NCI-H226 (cell line): ENCODE measurements around the gene ADAP1.
"Not testable (repeated sequence)": the region's sequence is repeated elsewhere in the genome, so short reads cannot be mapped to it uniquely, and the experiment has no call there.

ENCODE experiments used
- DNase-seq: peaks from one replicate; pipeline ENCODE4 v3.0.0-alpha.2; 2015

ADAP1 gene

DNA sequence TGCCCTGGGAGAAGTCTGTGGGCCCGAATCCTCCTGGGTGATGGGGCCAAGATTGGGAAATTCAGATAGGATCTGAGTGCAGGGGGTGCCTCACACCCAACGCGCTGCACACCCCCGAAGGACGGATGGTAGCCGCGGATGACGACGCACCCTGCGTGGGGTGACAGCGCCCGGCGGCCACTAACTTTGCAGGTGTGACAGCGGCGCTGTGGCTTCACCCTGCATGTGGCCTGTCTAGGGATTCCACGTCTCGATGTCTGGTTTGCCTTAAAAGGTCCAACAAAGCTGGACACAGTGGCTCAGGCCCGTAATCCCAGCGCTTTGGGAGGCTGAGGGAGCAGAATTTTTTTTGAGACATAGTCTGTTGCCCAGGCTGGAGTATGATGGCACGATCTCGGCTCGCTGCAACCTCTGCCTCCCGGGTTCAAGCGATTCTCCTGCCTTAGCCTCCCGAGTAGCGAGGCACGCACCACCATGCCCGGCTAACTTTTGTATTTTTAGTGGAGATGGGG lies 18.6 kb downstream of the ADAP1 start:
- no peak for DNase-seq

DNA sequence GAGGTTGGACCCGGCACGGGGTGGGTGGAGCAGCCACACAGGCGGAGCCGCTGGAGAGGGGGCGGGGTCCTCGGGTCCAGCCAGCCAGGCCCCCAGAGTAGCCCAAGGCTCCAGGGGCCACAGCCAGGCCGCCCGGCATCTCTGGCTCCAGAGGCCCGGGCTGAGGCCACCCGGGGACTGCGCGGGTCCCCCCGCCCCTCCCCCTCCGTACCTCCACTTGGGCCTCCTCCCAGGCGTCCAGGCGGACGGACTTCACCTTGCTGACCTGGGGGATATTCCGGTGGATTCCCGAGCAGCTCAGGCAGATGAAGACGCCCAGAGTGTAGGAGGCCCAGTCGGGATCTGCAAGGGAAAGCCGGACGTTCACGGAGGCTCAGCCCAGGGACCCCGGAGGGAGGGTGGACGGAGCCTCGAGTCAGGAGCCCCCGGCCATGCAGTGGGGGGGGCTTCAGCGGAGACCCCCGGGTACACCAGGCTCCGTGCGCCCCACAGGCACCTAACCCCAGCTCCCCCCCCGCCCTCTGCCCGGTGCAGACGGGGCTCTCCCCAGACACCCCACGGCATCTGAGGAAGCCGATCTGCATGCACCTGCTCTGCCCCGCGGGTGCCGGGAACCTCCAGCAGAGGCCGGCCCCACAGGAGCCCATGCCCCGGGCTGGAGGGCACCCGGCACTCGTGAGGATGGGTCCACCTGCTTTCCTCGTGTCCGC lies 19.2 kb downstream of the ADAP1 start:
- no peak for DNase-seq

DNA sequence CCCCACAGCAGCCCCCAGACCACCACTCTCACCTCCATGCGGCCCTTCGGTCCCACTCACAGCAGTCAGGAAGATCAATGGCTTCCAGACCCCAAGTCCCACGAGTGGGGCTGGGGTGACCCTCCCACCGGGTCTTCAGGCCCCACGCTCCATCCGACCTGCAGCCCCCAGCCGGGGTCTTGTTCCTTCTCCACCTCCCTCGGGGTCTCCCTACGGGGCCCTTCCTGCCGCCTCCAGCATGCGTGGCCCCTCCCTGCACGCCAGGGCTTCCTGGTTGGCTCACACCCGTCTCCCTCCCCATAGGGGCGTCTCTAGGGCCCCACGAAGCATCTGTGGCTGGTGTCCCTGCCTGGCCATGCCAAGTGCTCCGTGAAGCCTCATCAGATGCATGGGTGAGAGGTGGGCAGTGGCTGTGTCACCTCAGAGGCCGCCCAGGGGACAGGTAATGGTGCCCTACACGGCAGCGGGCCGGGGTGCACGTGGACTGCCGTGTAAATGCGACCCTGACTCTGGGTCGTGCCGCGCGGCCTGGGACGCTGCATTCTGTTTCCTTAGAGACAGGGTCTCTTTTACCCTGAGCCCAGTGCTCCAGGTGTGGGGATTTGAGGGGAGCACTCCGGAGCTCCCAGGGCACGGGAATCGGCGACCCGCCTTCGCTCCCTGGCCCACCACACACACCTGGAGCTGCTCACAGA lies 19.9 kb downstream of the ADAP1 start:
- DNase-seq = no peak

DNA sequence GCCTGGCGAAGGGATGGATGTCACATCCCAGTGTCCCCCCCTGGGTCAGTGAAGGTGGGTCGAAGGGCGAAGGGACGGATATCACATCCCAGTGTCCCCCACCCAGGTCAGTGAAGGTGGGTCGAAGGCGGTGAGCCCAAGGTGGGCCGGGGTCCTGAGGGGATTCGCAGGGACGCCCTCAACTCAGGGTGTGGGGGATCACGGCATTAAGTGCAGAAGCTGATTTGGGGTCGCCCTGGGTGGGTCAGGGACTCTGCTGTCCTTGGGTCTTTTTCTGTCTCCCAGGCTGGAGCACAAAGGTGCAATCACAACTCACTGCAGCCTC lies 21.9 kb downstream of the ADAP1 start:
- no peak for DNase-seq

DNA sequence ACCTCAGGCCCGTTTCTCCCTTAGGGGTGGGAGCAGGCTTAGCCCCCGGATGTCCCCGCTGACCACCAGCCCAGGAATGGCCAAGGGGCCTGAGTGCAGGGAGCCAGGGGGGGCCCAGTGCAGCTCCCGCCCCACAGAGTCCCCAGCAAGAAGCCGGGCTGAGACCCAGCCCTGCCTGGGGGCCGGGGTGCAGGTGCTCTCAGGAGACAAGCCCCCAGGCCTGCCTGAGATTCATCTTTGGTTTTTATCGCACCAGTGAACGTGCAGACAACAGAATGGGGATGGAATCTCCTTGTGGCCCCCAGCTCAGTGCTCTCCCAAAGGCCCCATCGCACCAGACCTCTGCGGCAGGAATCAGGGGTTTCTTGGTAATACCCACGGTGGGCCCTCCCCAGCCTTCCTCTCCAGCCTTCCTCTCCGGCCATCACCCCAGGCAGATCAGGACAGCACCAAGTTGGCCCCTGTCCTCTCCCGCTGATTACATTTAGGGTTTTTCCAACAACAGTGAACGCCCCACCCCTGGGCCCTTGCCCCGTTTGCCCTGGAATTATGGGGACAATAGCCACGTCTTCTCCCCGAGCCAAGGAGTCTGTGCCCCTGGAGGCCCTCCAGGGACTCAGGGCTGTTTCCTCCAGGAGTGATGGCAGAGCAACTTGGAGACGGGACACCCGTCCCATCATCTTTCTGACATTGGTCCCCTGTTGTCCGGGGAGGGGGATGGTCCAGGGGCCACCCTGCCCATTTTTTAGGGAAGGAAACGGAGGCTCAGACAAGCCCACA lies 22.4 kb downstream of the ADAP1 start:
- no peak for DNase-seq

DNA sequence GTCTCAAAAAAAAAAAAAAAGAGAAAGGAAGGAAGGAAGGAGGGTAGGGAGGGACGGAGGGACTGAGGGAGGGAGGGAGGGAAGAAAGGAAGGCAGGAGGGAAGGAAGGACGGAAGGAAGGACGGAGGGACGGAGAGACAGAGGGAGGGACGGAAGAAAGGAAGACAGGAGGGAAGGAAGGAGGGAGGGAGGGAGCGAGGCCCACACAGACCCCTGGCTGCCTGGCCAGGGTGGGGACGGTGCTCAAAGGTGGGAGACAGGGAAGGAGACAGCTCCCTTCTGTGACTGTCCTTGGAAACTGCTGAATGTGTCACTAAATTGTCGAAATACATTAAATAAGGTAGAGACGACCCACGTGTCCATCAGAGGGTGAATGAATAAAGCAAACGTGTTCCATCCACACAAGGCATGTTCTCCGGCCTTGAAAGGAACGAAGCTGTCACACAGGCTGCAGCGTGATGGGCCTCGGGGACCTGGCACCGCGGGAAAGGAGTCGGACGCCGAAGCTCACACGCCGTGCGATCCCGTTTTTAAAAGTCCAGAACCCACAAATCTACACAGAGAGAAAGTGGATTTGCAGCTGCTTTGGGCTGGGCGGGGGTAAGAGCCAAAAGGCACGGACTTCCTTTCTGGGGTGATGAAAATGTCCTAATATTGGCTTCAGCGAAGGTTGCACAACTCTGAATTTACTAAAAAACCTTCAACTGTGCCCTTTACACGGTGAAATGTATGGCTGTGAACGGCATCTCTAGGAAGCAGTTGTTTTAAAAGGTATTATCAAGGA lies 23.3 kb downstream of the ADAP1 start:
- DNase-seq = no peak

DNA sequence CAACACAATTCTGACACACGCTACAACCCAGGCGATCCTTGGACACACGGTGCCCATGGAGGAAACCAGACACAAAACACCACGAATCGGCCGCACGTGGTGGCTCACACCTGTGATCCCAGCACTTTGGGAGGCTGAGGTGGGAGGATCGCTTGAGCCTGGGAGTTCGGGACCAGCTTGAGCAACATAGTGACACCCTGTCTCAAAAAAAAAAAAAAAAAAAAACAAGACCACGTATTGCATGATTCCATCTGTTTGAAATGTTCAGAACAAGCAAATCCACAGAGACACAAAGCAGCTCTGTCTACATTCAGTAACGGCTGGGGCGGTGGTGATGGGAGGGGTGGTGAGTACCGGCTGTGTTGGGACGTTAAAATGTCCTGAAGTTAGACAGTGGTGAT lies 25.2 kb downstream of the ADAP1 start:
- DNase-seq = no peak

DNA sequence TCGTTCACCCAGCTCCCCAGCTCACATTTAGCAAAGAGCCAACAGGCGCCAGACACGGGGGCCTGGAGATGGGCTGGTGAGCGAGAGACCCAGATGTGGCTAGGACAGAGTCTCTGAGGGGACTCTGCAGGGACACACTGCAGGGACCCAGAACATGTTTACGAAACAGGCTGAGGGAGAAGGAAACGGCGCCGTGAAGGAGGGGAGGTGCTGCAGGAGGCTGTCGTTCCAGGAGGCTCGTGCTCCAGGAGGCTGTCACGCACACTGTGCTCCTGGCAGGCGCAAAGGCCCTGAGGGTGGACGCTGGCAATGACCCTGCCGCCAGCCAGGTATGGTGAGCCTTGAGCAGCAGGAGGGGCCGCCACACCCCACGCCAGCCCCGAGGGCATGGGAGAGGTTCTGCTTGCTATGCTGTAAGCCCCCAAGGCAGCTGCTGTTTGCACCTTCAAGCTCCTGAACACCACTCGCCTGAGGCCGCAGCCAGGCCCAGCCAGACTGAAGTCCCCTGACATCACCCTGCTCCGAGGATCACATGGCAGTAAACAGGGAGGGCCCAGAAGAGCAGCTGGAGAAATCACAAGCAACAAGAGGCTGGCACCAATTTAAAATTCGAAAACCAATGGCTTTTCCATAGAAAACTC lies 27.3 kb downstream of the ADAP1 start:
- no peak for DNase-seq

DNA sequence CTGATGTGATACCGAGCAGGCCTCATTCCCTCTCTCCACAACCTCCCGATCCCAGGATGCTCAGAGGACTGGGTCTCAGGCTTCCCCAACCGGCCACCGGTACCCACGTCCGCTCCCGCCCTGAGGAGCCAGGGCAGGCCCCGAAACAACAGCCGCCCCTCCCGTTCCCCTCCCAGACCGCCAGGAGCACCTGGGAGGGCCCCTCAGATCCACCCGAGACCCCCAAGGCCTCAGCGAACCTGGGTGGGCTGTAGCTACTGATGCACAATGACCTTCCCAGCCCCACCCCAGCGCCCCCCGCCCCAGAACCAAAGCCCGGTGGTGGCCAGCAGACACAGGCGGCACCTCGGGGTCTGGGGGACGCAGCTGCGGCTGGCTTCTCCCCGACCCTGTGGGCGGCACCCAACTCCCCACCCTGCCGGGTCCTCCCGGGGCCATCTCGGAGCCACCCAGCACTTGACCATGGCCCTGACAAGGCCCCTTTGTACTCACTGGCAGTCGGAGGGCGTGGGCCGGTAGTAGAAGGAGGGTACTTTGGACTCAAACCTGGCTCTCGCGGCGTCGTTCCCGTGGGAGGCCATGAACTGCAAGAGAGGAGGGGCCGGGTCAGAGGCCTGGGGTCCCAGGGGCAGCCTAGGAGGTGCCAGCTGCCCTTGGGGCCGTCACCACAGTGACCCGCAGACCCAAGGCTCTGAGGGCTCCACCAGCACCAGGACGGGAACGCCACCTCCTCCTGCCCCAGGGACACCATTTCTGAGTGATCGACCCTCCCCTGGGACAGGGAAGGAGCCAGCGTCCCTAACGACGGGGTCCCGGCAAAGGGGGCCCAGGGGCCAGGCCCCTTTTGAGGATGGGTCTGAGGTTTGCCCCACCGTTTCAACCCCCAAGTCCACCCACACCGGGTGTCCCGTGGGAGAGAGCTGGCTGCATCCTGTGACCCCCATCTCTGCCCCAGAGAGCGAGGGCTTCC lies 28.1 kb downstream of the ADAP1 start:
- no peak for DNase-seq

DNA sequence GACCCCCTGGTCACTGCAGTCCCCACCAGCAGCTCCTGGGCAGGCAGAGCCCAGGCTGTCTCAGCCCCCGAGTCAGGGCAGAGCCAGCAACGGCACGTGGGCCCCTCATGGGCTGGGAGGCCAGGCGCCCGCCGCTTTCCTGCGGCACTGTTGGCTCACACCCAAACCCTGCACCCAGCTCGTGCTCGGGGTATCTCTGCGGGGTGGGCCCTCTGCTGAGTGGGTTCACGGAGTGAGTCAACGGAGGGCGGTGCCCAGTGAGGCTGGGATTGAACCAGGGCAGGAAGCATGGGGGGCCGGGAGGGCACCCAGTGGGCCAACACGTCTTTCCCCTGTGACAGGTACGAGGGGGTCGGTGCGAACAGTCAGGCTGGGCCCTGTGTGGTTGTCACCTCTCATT lies 28.9 kb downstream of the ADAP1 start:
- peak; percentile 29 for DNase-seq

DNA sequence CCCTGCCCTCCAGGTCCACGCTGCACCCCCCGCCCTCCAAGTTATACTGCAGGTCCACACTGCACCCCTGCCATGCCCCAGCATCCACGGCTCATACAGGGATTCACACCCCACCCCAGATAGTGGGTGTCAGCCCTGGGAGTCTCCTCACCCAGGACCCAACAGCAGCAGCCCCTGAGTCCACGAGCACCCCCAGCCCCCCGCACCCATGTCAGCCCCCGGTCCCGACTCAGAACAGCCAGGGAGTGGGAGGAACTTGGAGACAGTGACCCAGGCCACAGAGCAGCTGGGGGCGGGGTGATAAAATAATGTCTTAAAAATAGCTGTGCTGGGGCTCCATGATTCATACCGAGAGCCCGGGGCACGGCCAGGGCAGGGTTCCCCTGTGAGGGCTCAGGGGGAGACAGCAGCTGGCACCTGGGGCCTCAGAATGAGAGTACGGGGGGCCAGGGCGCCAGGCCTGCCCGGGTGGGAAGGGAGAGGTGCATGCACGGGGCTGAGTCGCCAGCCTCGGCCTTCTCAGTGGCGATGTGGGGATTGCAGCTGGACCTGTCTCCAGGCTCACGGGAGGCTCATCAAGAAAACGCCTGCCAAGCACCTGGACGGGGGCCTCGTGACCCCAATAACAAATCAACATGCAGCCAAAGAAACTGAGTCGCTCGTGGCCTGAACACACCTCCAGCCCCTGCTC lies 29.8 kb downstream of the ADAP1 start:
- peak; percentile 49 for DNase-seq

DNA sequence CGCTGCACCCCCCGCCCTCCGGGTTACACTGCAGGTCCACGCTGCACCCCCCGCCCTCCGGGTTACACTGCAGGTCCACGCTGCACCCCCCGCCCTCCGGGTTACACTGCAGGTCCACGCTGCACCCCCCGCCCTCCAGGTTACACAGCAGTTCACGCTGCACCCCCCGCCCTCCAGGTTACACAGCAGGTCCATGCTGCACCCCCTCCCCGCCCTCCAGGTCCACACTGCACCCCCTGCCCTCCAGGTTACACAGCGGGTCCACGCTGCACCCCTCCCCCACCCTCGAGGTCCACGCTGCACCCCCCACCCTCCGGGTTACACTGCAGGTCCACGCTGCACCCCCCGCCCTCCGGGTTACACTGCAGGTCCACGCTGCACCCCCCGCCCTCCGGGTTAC lies 30.4 kb downstream of the ADAP1 start:
- DNase-seq = not testable (repeated sequence)

DNA sequence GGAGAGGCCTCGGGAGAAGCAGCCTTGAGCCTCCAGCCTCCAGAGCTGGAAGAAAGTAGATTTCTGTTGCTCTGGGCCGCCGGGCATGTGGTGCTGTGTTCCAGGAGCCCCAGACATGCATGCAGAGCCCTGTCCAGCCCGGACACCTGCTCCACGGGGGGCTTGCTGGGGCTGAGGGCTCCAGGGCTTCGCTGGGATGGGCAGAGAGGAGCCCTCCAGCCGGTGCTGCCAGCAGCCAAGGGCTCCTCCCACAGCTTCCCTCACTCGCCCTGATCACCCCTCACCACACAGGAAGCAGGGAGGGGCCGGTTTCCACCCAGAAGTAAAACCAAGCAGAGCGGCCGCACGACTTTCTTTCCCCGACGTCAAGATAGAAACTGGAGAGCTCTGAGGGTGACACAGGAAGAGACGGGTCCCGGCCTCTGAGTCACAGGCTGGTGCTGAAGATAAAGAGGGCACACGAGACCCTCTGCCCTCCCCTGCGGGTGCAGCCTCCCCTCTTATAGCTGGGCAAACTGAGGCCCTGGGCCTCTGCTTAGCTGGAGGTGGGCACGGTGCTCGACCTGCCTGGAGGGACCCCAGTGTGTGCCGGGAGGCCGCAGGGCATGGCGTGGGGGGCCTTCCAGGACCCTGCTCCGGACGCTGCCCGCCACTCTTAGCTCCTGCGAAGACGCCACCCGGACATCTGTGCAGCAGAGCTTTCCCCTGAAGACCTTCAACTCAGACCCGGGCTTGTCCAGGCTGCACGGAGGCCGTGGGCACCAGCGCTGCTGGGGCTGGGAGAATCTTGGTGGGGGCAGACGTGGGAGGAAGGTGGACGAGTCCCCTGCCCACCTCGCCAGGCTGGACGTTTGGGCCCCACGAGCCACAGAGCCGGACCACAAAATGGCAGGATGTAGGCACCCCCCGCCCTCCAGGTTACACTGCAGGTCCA lies 31.1 kb downstream of the ADAP1 start:
- no peak for DNase-seq

DNA sequence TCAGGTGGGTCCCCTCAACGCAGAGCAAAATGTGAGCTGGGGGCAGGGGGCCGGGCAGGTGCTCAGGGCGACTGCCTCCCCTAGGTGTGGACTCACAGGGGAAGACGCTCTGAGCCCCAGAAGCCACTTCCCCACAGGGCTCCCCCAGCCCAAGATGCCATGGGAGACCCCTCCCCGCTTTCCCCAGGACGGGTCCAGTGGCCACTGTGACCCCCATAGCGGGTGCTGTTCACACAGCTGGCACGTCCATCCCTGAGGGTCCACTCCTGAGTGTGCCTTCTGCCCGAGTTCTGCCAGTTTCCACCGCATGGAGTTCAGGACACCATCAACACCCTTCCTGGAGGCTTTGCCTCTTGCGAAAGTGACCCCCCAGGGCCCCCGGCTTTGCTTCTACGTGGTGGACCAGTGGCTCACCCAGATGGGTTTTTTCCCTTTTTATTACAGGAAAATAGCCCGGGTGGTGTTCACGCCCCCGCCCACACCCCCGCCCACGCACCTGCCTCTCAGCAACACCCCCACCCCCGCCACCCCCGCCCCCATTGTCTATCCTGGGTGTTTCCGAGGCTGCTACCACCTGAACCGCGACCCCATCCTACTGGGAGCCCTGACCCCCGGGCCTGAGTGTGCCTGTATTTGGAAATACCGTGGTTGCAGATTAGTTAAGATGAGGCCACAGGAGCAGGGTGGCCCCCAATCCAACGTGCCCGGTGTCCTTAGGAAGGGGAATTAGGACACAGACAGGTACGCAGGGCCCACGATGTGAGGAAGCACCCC lies 32.0 kb downstream of the ADAP1 start:
- DNase-seq = no peak

DNA sequence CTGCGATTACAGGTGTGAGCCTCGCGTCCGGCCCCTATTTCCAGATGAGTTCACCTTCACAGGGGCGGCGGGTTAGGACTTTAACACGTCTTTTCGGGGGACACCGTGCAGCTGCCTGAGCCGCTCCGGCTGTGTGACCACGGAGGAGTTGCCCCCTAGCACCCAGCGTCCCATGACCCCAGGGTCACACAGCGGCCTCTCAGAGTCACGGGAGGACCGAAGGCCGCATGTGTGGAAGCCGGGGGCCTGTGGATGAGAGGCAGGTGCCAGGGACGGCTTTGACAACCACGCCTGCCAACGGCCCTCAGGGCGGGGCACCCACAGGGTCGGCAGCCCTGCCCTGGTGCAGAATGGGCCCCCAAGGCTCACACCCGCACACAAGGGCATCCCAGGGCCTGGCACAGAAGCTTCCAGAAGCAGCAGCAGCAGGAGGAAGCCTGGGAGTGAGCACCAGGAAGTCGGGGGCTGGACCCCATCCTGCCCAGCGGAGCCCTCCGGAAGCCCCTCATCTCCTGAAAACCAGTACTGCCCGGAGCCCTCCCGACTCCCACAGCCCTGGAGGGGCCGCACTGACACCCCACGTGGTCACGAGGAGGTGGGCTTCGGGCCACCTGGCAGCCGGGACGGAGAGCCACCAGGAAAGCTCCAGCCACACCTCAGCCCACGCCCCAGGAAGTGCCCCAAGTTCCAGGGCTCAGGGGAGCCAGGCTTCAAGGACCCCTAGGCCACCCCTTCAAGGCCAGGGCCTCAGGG lies 32.7 kb downstream of the ADAP1 start:
- DNase-seq = no peak

DNA sequence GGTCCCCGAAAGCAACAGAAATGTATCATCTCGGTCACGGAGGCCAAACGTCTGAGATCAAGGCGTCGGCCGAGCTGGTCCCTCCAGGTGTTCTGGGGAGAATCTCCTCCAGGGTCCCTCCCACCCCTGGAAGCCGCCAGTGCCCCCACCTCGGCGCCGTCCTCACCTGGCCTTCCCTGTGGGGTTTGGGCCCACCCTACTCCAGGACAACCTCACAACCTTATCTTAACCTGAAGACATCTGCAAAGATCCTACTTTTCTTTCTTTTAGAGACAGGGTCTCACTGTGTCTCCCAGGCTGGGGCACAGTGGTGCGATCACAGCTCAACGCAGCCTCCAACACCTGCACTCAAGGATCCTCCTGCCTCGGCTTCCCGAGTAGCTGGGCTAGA lies 33.4 kb downstream of the ADAP1 start:
- no peak for DNase-seq

DNA sequence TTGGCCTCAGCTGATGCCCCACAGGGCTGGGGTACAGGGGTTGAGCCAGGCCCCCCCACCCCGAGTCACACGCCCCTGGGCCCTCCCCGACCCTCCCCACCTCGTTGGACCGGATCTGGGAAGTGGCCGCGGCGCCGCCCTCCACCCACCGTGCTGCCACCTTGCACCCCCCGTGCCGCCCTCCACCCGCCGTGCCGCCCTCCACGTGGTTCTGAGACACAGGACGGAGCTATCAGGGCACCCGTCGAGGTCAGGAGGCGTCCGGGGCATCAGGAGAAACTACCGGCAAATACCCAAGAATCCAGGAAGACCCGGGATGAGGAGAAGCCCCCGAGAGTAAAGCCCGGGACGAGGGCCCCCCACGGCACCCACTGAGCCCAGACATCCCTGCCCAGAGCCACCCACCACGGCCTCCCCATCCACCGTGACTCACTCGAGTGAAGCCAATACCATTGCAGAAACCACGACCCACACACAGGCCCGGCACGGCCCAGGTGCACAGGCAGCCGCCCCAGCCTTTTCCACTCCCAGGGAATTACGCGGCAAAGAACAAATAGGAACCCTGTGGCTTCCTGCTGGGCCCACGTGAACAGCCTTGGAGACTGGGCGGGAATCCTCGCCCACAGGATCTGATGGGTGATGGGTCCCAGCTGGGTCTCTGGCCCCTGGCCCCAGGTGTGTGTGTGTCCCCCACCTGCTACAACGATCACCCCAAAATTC lies 34.0 kb downstream of the ADAP1 start:
- no peak for DNase-seq
